ENCODE data around the gene CBR1. TPM values are rescaled to one million over a fixed set of nuclear protein-coding genes. Genes with fewer than 3 reads are reported as not detected.
"Not testable (repeated sequence)": the region's sequence is repeated elsewhere in the genome, so short reads cannot be mapped to it uniquely, and the experiment has no call there.

Gene CBR1
- total and polyA plus RNA-seq, 4 donors, result 43.1 to 99.3 (median 77.9) TPM

DNA sequence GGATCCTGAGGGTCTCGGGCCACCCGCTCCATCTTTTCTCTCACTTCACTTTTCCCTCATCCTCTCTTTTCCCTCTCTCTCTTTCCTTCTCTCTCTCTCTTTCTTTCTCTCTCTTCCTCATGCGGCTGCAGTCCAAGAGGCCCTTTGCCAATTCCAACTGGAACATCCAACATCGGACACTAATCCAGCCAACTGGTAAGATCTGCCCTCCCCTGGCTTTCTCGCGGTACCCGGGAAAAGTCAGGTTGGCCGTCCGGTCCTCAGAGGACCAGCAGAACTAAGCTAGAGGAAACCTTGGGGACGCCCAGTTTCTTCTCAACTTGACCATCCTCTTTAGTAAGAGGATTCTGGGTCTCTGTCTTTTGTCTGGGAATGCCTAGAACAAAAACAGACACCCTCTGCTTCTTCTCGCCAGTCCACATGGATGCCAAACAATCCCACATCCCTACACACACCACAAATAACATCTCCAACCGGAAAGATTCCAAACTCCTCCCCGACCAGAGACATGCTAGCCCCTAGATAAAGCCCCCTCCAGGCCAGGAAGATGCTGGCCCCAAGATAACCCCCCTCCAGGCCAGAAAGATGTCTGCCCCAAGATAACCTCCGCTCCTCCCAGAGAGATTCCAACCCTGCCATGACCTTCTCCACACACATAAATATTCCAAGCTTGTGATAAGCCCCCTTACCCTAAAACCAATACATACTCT lies 6.3 kb upstream of the CBR1 start:
- peaks cover 14% of the 10 kb centered on the region for H3K4me1 ChIP-seq (ENCODE audit: control insufficient read depth, insufficient read depth, low read length)
- WGBS (ENCODE audit: insufficient coverage), result 88% methylated on average over 11 of the region's 14 CpGs
- no peak for DNase-seq (ENCODE audit: low read depth in 4 of 6, low spot score in 6 of 6)
- no peak overlapping the region for H3K4me3 ChIP-seq (ENCODE audit: low read depth, low read length)
- H3K9me3 ChIP-seq (ENCODE audit: control insufficient read depth, insufficient read depth, low read length), result no peaks in the 10 kb centered on the region
- no peaks in the 10 kb centered on the region for H3K36me3 ChIP-seq (ENCODE audit: control insufficient read depth, insufficient read depth, low read length)
- H3K27ac ChIP-seq (ENCODE audit: low read depth, low read length), result no peak overlapping the region
- H3K27me3 ChIP-seq (ENCODE audit: control insufficient read depth, insufficient read depth, low read length), result no peaks in the 10 kb centered on the region

DNA sequence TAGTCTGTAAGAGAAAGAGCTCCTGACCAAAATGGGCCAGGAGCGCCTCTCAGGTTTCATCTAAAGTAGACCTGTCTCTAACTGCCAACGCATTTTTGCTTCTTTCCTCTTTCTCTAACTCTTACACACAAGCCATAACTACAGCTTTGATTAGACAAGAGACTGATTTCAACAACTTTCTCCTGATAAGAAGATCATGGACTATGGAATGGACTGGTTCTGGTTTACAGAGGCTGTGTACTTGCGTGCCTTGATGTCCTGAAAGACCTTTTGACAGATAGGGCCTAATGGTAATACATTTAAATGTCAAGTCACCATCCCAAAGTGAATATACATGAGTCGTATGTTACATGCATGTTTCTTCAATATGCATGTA lies 5.8 kb upstream of the CBR1 start:
- H3K36me3 ChIP-seq (ENCODE audit: control insufficient read depth, insufficient read depth, low read length), result no peaks in the 10 kb centered on the region
- no peaks in the 10 kb centered on the region for H3K27me3 ChIP-seq (ENCODE audit: control insufficient read depth, insufficient read depth, low read length)
- no peak overlapping the region for H3K27ac ChIP-seq (ENCODE audit: low read depth, low read length)
- H3K4me3 ChIP-seq (ENCODE audit: low read depth, low read length), result no peak overlapping the region
- peaks cover 12% of the 10 kb centered on the region for H3K4me1 ChIP-seq (ENCODE audit: control insufficient read depth, insufficient read depth, low read length)
- no peak for DNase-seq (ENCODE audit: low read depth in 4 of 6, low spot score in 6 of 6)
- no peaks in the 10 kb centered on the region for H3K9me3 ChIP-seq (ENCODE audit: control insufficient read depth, insufficient read depth, low read length)
- WGBS (ENCODE audit: insufficient coverage), result 100% methylated on average over 2 of the region's 4 CpGs

DNA sequence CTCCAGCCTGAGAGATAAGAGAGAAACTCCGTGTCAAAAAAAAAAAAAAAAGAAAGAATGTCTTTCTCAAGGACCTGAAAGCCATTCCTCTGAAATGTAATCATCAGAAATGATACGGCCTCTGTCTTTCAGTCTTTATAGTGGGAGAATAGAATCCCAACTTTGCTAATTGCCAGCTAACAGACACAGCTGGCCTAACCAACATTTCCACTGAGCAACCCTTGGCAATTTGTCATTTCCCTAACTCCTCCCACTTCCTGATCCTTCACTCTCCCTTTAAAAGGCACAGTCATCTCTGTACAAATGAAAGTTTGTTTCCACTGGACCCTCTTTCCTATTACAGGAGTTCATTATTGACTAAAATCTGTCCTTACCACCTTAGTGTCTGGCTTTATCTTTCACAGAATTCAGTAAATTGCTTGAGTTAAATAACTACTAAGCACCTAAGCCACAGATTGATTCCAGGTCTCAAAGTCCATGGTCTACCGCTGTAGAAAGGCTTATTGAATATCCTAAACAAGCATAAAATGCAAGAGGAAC lies 4.3 kb upstream of the CBR1 start:
- 100% methylated on average over 1 of the region's 3 CpGs for WGBS (ENCODE audit: insufficient coverage)
- Histone ChIP-seq H3K9me3 (ENCODE audit: control insufficient read depth, insufficient read depth, low read length) (no peaks in the 10 kb centered on the region), H3K27me3 (ENCODE audit: control insufficient read depth, insufficient read depth, low read length) (no peaks in the 10 kb centered on the region)

DNA sequence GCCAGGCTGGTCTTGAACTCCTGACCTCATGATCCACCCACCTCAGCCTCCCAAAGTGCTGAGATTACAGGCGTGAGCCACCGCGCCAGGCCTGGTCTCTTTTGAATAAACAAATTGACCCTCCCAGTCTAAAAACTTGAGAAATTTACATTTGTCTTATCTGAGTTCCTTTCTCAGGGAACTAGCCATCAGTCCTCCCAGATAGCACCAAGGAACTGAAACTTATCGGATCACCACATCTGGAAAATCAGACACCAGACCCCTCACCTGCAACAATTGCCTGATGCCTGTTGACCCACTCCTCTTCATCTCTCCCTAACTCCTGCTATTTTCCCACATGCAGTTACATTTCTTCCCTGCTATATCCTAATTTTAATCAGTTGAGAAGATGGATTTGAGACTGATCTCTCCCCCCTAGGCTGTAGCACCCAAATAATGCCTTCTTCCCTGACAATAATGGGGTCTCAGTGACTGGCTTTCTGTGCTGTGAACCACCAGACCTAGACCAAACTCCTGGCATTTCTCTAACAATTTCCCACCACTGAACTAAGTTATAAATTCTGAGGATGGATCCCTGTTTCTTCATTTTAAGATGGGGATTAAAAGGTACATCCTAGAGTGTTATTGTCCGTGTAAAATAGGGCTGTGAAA lies 951 bp upstream of the CBR1 start:
- peaks cover 15% of the 10 kb centered on the region for H3K36me3 ChIP-seq (ENCODE audit: control insufficient read depth, insufficient read depth, low read length)
- WGBS (ENCODE audit: insufficient coverage), result 93% methylated on average over 3 of the region's 5 CpGs
- H3K27ac ChIP-seq (ENCODE audit: low read depth, low read length), result no peak overlapping the region
- peaks cover 2% of the 10 kb centered on the region for H3K9me3 ChIP-seq (ENCODE audit: control insufficient read depth, insufficient read depth, low read length)
- H3K4me1 ChIP-seq (ENCODE audit: control insufficient read depth, insufficient read depth, low read length), result peaks cover 20% of the 10 kb centered on the region
- DNase-seq (ENCODE audit: low read depth in 4 of 6, low spot score in 6 of 6), result no peak
- H3K4me3 ChIP-seq (ENCODE audit: low read depth, low read length), result no peak overlapping the region
- no peaks in the 10 kb centered on the region for H3K27me3 ChIP-seq (ENCODE audit: control insufficient read depth, insufficient read depth, low read length)

More for the DNA sequence above, 4.3 kb upstream of the CBR1 start:
- DNase-seq (ENCODE audit: low read depth in 4 of 6, low spot score in 6 of 6), result no peak
- Histone ChIP-seq H3K4me1 (ENCODE audit: control insufficient read depth, insufficient read depth, low read length) (peaks cover 7% of the 10 kb centered on the region), H3K27ac (ENCODE audit: low read depth, low read length) (no peak overlapping the region), H3K4me3 (ENCODE audit: low read depth, low read length) (no peak overlapping the region), H3K36me3 (ENCODE audit: control insufficient read depth, insufficient read depth, low read length) (no peaks in the 10 kb centered on the region)

DNA sequence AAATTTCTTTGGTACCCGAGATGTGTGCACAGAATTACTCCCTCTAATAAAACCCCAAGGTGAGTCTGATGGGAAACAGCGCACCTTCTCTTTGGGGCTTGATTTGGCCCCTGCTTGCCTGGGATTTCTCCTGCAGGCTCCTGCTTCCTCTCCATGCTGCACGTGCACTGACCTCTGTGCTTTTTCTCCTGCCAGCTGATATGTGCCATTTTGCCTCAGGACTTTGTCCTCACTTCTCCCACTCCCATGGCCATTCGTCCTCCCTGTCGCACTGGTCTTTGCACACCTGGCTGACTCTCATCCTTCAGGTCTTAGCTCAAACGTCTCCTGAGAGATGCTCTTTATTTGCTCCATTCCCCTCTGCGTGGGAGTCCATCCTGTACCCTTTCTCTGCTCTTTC lies 1.2 kb downstream of the CBR1 start:
- H3K27me3 ChIP-seq (ENCODE audit: control insufficient read depth, insufficient read depth, low read length), result no peaks in the 10 kb centered on the region
- WGBS (ENCODE audit: insufficient coverage), result 85% methylated on average over 7 of the region's 7 CpGs
- no peak overlapping the region for H3K27ac ChIP-seq (ENCODE audit: low read depth, low read length)
- no peak overlapping the region for H3K4me3 ChIP-seq (ENCODE audit: low read depth, low read length)
- DNase-seq (ENCODE audit: low read depth in 4 of 6, low spot score in 6 of 6), result no peak
- H3K4me1 ChIP-seq (ENCODE audit: control insufficient read depth, insufficient read depth, low read length), result peaks cover 23% of the 10 kb centered on the region
- peaks cover 15% of the 10 kb centered on the region for H3K36me3 ChIP-seq (ENCODE audit: control insufficient read depth, insufficient read depth, low read length)
- peaks cover 2% of the 10 kb centered on the region for H3K9me3 ChIP-seq (ENCODE audit: control insufficient read depth, insufficient read depth, low read length)

DNA sequence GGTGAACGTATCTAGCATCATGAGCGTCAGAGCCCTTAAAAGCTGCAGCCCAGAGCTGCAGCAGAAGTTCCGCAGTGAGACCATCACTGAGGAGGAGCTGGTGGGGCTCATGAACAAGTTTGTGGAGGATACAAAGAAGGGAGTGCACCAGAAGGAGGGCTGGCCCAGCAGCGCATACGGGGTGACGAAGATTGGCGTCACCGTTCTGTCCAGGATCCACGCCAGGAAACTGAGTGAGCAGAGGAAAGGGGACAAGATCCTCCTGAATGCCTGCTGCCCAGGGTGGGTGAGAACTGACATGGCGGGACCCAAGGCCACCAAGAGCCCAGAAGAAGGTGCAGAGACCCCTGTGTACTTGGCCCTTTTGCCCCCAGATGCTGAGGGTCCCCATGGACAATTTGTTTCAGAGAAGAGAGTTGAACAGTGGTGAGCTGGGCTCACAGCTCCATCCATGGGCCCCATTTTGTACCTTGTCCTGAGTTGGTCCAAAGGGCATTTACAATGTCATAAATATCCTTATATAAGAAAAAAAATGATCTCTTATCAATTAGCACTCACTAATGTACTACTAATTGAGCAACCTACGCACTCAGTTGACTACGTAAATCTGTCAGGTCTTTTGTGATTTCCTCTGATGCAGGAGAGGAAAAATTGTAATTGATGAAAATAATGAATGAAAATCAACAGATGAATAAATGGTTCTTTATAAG lies 2.8 kb downstream of the CBR1 start:
- Histone ChIP-seq H3K27ac (ENCODE audit: low read depth, low read length) (no peak overlapping the region), H3K4me1 (ENCODE audit: control insufficient read depth, insufficient read depth, low read length) (peaks cover 23% of the 10 kb centered on the region), H3K27me3 (ENCODE audit: control insufficient read depth, insufficient read depth, low read length) (no peaks in the 10 kb centered on the region), H3K4me3 (ENCODE audit: low read depth, low read length) (no peak overlapping the region), H3K9me3 (ENCODE audit: control insufficient read depth, insufficient read depth, low read length) (peaks cover 2% of the 10 kb centered on the region), H3K36me3 (ENCODE audit: control insufficient read depth, insufficient read depth, low read length) (peaks cover 15% of the 10 kb centered on the region)
- DNase-seq (ENCODE audit: low read depth in 4 of 6, low spot score in 6 of 6), result no peak
- WGBS (ENCODE audit: insufficient coverage), result 93% methylated on average over 10 of the region's 12 CpGs

DNA sequence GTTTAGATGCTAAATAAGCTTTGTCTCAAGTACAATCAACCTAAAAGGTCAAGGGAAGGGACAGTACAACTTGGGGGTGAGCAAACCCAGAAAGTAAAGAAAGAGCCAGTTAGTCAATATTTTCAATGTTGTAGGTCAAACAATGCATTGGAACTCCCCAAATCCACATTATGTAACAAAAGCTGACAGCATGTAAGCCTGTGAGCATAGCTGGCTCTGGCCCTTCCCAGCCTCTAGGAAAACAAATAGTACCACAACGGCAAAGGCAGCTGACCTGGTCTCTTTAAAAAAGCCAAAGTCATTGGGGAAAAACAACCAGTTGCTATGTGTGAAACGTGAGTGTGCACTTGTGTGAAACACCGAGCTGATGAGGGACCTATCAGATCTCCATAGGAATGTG lies 3.4 kb downstream of the CBR1 start:
- Histone ChIP-seq H3K27ac (ENCODE audit: low read depth, low read length) (no peak overlapping the region), H3K36me3 (ENCODE audit: control insufficient read depth, insufficient read depth, low read length) (peaks cover 15% of the 10 kb centered on the region), H3K4me1 (ENCODE audit: control insufficient read depth, insufficient read depth, low read length) (peaks cover 23% of the 10 kb centered on the region), H3K27me3 (ENCODE audit: control insufficient read depth, insufficient read depth, low read length) (no peaks in the 10 kb centered on the region), H3K9me3 (ENCODE audit: control insufficient read depth, insufficient read depth, low read length) (peaks cover 2% of the 10 kb centered on the region), H3K4me3 (ENCODE audit: low read depth, low read length) (no peak overlapping the region)
- no peak for DNase-seq (ENCODE audit: low read depth in 4 of 6, low spot score in 6 of 6)
- 50% methylated on average over 2 of the region's 3 CpGs for WGBS (ENCODE audit: insufficient coverage)

DNA sequence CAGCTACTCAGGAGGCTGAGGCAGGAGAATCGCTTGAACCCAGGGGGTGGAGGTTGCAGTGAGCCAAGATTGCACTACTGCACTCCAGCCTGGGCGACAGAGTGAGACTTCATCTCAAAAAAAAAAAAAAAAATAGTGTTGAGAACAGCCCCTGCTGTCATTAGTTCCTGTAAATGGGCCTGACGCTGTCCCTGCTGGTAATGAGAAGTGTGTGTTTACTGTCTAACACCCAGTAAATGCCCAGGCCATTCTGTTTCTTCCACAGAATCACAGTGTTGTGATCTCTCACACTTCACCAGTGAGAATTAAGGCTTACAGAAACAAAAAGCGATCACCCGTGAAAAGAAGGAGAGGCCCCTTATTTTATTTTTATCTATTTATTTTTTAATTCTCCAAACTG lies 4.1 kb downstream of the CBR1 start:
- Histone ChIP-seq H3K4me1 (ENCODE audit: control insufficient read depth, insufficient read depth, low read length) (peaks cover 23% of the 10 kb centered on the region), H3K36me3 (ENCODE audit: control insufficient read depth, insufficient read depth, low read length) (peaks cover 15% of the 10 kb centered on the region)
- 40% methylated on average over 1 of the region's 5 CpGs for WGBS (ENCODE audit: insufficient coverage)
- not testable (repeated sequence) for H3K4me3 ChIP-seq (ENCODE audit: low read depth, low read length); H3K27ac ChIP-seq (ENCODE audit: low read depth, low read length); H3K9me3 ChIP-seq (ENCODE audit: control insufficient read depth, insufficient read depth, low read length); DNase-seq (ENCODE audit: low read depth in 4 of 6, low spot score in 6 of 6); H3K27me3 ChIP-seq (ENCODE audit: control insufficient read depth, insufficient read depth, low read length)

DNA sequence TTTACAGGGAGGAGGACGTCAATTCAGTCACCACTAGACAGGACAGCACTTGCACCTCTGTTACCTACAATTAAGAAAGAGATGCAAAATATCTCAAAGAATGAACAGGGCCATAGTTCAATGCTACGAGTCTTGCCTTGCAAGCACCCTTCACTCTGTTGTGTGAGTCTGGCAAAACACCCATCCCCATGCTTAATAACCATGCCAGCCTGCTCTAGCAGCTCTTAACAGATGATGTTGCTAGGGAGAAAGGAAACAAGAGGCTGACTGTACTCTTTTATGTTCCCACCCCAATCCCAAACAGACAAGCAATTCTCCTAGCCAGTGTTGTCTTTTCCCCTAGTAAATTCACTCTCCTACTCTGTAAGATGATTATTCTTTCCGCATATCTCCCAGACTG lies 5.3 kb downstream of the CBR1 start:
- Histone ChIP-seq H3K4me3 (ENCODE audit: low read depth, low read length) (no peak overlapping the region), H3K27me3 (ENCODE audit: control insufficient read depth, insufficient read depth, low read length) (no peaks in the 10 kb centered on the region), H3K4me1 (ENCODE audit: control insufficient read depth, insufficient read depth, low read length) (peaks cover 19% of the 10 kb centered on the region), H3K27ac (ENCODE audit: low read depth, low read length) (peak overlapping the region; percentile 75), H3K9me3 (ENCODE audit: control insufficient read depth, insufficient read depth, low read length) (peaks cover 2% of the 10 kb centered on the region), H3K36me3 (ENCODE audit: control insufficient read depth, insufficient read depth, low read length) (peaks cover 15% of the 10 kb centered on the region)
- WGBS (ENCODE audit: insufficient coverage), result 23% methylated on average over 2 of the region's 3 CpGs
- peak in 3 of 6 donors; percentile 55 to 87 (median 81) for DNase-seq (ENCODE audit: low read depth in 4 of 6, low spot score in 6 of 6)

Measured in spinal cord (tissue), 10 donors.